Neural cell (in vitro differentiated cells): ENCODE results near the gene NBEA. TPM values are rescaled to one million over a fixed set of nuclear protein-coding genes. Genes with fewer than 3 reads are reported as not detected.

ENCODE experiments used
- H2AFZ ChIP-seq: fragments of 200-600, 300-800 bp; sonication (generic), shearing (Covaris generic); 2 replicates; pipeline ENCODE4 v1.6.0; 2014; ENCODE audit warnings: low read depth, mild to moderate bottlenecking, antibody characterized with exemption, low read length, moderate library complexity
- H3F3A ChIP-seq: fragments of 200-600 bp; shearing (Covaris generic); 2 replicates; pipeline ENCODE4 v1.6.1; 2016; ENCODE audit warnings: mild to moderate bottlenecking, moderate library complexity, mixed read lengths, antibody characterized with exemption, low read length; ENCODE audit not compliant: insufficient read depth, poor library complexity, severe bottlenecking
- H3K27ac ChIP-seq: fragments of 200-600, 300-800 bp; sonication (generic), shearing (Covaris generic); 2 replicates; pipeline ENCODE4 v1.5.1; 2014; ENCODE audit warnings: mild to moderate bottlenecking, low read length, moderate library complexity
- H3K27me3 ChIP-seq: fragments of 300-800, 200-600 bp; sonication (generic), shearing (Covaris generic); 2 replicates; pipeline ENCODE4 v1.6.0; 2014; ENCODE audit warnings: mild to moderate bottlenecking, low read depth, low read length, moderate library complexity; ENCODE audit not compliant: insufficient read depth
- H3K36me3 ChIP-seq: fragments of 300-800, 200-600 bp; sonication (generic), shearing (Covaris generic); 2 replicates; pipeline ENCODE4 v1.5.1; 2014; ENCODE audit warnings: mild to moderate bottlenecking, antibody characterized with exemption, low read length, moderate library complexity; ENCODE audit not compliant: insufficient read depth
- H3K4me2 ChIP-seq: fragments of 300-800, 200-600 bp; sonication (generic), shearing (Covaris generic); 2 replicates; pipeline ENCODE4 v1.6.0; 2014; ENCODE audit warnings: mild to moderate bottlenecking, low read length
- H3K4me3 ChIP-seq: fragments of 300-800, 200-600 bp; sonication (generic), shearing (Covaris generic); 2 replicates; pipeline ENCODE4 v1.5.1; 2014; ENCODE audit warnings: mild to moderate bottlenecking, low read length, moderate library complexity
- H3K79me2 ChIP-seq: fragments of 200-600 bp; shearing (Covaris generic); replicated peaks from 2 replicates; pipeline ENCODE4 v1.6.0; 2014; ENCODE audit warnings: mild to moderate bottlenecking, low read length, moderate library complexity; ENCODE audit not compliant: insufficient read depth
- H3K9ac ChIP-seq: fragments of 300-800, 200-600 bp; sonication (generic), shearing (Covaris generic); 2 replicates; pipeline ENCODE4 v1.6.1; 2016; ENCODE audit warnings: mild to moderate bottlenecking, low read length, mixed read lengths
- H3K9me2 ChIP-seq: fragments of 200-600 bp; shearing (Covaris generic); 2 replicates; pipeline ENCODE4 v1.6.1; 2016; ENCODE audit warnings: mild to moderate bottlenecking, low read length, mixed read lengths; ENCODE audit not compliant: insufficient read depth
- H3K9me3 ChIP-seq: fragments of 200-600, 300-800 bp; sonication (generic), shearing (Covaris generic); 2 replicates; pipeline ENCODE4 v1.6.1; 2016; ENCODE audit warnings: mild to moderate bottlenecking, mixed run types, low read length, moderate library complexity, mixed read lengths
- H4K20me1 ChIP-seq: fragments of 200-600 bp; shearing (Covaris generic); 2 replicates; pipeline ENCODE4 v1.6.1; 2016; ENCODE audit warnings: mild to moderate bottlenecking, mixed run types; ENCODE audit not compliant: insufficient read depth
- CTCF ChIP-seq: fragments of 450-650 bp; IDR thresholded peaks from 2 replicates; pipeline ENCODE4 v1.5.1; 2014; ENCODE audit warnings: antibody characterized with exemption, mild to moderate bottlenecking, moderate library complexity; ENCODE audit not compliant: poor library complexity, severe bottlenecking
- EP300 ChIP-seq: fragments of 450-650 bp; conservative IDR thresholded peaks from 2 replicates; pipeline ENCODE4 v1.6.1; 2014; ENCODE audit warnings: antibody characterized with exemption, mild to moderate bottlenecking, moderate library complexity; ENCODE audit not compliant: poor library complexity, severe bottlenecking
- EZH2 ChIP-seq: fragments of 200-600, 300-800 bp; shearing (Covaris generic), sonication (generic); IDR thresholded peaks from 2 replicates; pipeline ENCODE4 v1.6.1; 2014; ENCODE audit warnings: antibody characterized with exemption, low read length, borderline replicate concordance, mild to moderate bottlenecking; ENCODE audit not compliant: insufficient read depth, poor library complexity, severe bottlenecking
- MXI1 ChIP-seq: fragments of 450-650 bp; conservative IDR thresholded peaks from 2 replicates; pipeline ENCODE4 v1.6.1; 2014; ENCODE audit warnings: antibody characterized with exemption, mild to moderate bottlenecking; ENCODE audit not compliant: poor library complexity, severe bottlenecking
- POLR2AphosphoS5 ChIP-seq: IDR thresholded peaks from 2 replicates; pipeline ENCODE4 v1.6.1; 2012
- RAD21 ChIP-seq: fragments of 450-650 bp; conservative IDR thresholded peaks from 2 replicates; pipeline ENCODE4 v1.6.1; 2014; ENCODE audit warnings: antibody characterized with exemption, mild to moderate bottlenecking, moderate library complexity
- REST ChIP-seq: IDR thresholded peaks from 2 replicates; pipeline ENCODE4 v1.6.1; 2012; ENCODE audit warnings: borderline replicate concordance
- SMC3 ChIP-seq: fragments of 450-650 bp; conservative IDR thresholded peaks from 2 replicates; pipeline ENCODE4 v1.6.1; 2014; ENCODE audit warnings: antibody characterized with exemption, mild to moderate bottlenecking, moderate library complexity; ENCODE audit not compliant: poor library complexity
- TAF1 ChIP-seq: IDR thresholded peaks from 2 replicates; pipeline ENCODE4 v1.6.1; 2012; ENCODE audit warnings: low read depth
- polyA plus RNA-seq: library from polyadenylated mRNA; depleted of rRNA; stranded (reverse); fragments of >200 nt; gene quantifications from 2 replicates; pipeline ENCODE4 v1.2.3, GENCODE V29; 2014

NBEA gene
- polyA plus RNA-seq, 1 donor from 2014 or later: 55.8 TPM

- Histone ChIP-seq H3K27ac (no peak overlapping the region), H2AFZ (no peak overlapping the region), H3K36me3 (no peaks in the 10 kb centered on the region), H3K79me2 (no peaks in the 10 kb centered on the region), H3K4me2 (no peak overlapping the region), H3K9me2 (no peaks in the 10 kb centered on the region), H3K9ac (no peak overlapping the region), H4K20me1 (no peaks in the 10 kb centered on the region), H3F3A (no peaks in the 10 kb centered on the region), H3K9me3 (no peaks in the 10 kb centered on the region), H3K27me3 (no peaks in the 10 kb centered on the region), H3K4me3 (no peak overlapping the region)
- TF ChIP-seq TAF1 (no peak), REST (no peak), SMC3 (no peak), POLR2AphosphoS5 (no peak), RAD21 (no peak), MXI1 (no peak), EP300 (no peak), EZH2 (no peak), CTCF (no peak)
Measured at GRCh38 chr13:35618565-35619083, 676.6 kb downstream of the NBEA start.

- no peak overlapping the region for H3K4me2 ChIP-seq
- H3K9me2 ChIP-seq: no peaks in the 10 kb centered on the region
- no peak overlapping the region for H2AFZ ChIP-seq
- no peaks in the 10 kb centered on the region for H3K9me3 ChIP-seq
- H3K27me3 ChIP-seq: no peaks in the 10 kb centered on the region
- H3K79me2 ChIP-seq: no peaks in the 10 kb centered on the region
- H3K36me3 ChIP-seq: no peaks in the 10 kb centered on the region
- H3K9ac ChIP-seq: no peak overlapping the region
- no peaks in the 10 kb centered on the region for H3F3A ChIP-seq
- H4K20me1 ChIP-seq: no peaks in the 10 kb centered on the region
- TF ChIP-seq SMC3 (no peak), MXI1 (no peak), CTCF (no peak), TAF1 (no peak)
- H3K27ac ChIP-seq: no peak overlapping the region
- H3K4me3 ChIP-seq: no peak overlapping the region
Measured at GRCh38 chr13:35621989-35622388, 679.9 kb downstream of the NBEA start.
